ENCODE results near the gene PRSS38.

The PRSS38 gene

GRCh38 chr1:227786673-227787512 is 28.6 kb upstream of the PRSS38 start:
- Histone ChIP-seq H2BK120ac (ENCODE audit: low read depth, low read length) (no peak overlapping the region), H3K4me3 (ENCODE audit: low read length in 2 of 2) (peak overlapping the region; percentile 43 to 76), H4K8ac (ENCODE audit: low read depth, low read length) (no peak overlapping the region), H2AFZ (ENCODE audit: low read length) (peak overlapping the region; percentile 86), H3K27ac (replicated peaks; ENCODE audit: low read length) (no peak overlapping the region), H3K4me2 (ENCODE audit: insufficient read depth, low read length, poor library complexity, severe bottlenecking) (peak overlapping the region; percentile 72), H3K9ac (ENCODE audit: low read depth, low read length, poor library complexity) (peak overlapping the region; percentile 91), H2BK12ac (ENCODE audit: low read length) (no peak overlapping the region), H2BK5ac (ENCODE audit: low read length) (peak overlapping the region; percentile 22), H3K79me1 (ENCODE audit: low read depth, low read length) (no peaks in the 10 kb centered on the region), H3K27me3 (ENCODE audit: control insufficient read depth in 3 of 3, insufficient read depth in 3 of 3, low read depth in 1 of 3, low read length in 3 of 3) (peaks cover 5 to 50% (median 37%) of the 10 kb centered on the region in 3 experiments), H4K91ac (ENCODE audit: low read depth, low read length, poor library complexity) (no peak overlapping the region), H3K14ac (ENCODE audit: low read length) (peak overlapping the region; percentile 97), H2BK15ac (ENCODE audit: low read length) (peak overlapping the region; percentile 85), H3K4me1 (ENCODE audit: control insufficient read depth in 2 of 2, insufficient read depth in 1 of 2, low read depth in 1 of 2, low read length in 2 of 2) (peaks cover 8 to 12% of the 10 kb centered on the region in 2 donors), H3K4ac (ENCODE audit: low read length) (peak overlapping the region; percentile 8), H3K9me3 (replicated peaks in 1 of 2; ENCODE audit: control insufficient read depth in 2 of 2, insufficient read depth in 1 of 2, low read depth in 1 of 2, low read length in 2 of 2) (peaks cover 0 to 2% of the 10 kb centered on the region in 2 donors), H2AK5ac (ENCODE audit: low read depth, low read length) (no peak overlapping the region), H3K23ac (ENCODE audit: low read depth, low read length, poor library complexity) (peak overlapping the region; percentile 6), H3K18ac (ENCODE audit: low read length) (peak overlapping the region; percentile 93), H3K36me3 (replicated peaks in 1 of 2; ENCODE audit: control insufficient read depth in 2 of 2, insufficient read depth in 2 of 2, low read length in 2 of 2) (peaks cover 5 to 8% of the 10 kb centered on the region in 2 donors)
- no CpG with 5 or more reads among the region's 45 CpGs for WGBS, 2 donors (ENCODE audit: extremely low coverage in 2 of 2, insufficient read length in 2 of 2, insufficient replicate concordance in 1 of 2)
- no peak for DNase-seq (ENCODE audit: low spot score)

DNA sequence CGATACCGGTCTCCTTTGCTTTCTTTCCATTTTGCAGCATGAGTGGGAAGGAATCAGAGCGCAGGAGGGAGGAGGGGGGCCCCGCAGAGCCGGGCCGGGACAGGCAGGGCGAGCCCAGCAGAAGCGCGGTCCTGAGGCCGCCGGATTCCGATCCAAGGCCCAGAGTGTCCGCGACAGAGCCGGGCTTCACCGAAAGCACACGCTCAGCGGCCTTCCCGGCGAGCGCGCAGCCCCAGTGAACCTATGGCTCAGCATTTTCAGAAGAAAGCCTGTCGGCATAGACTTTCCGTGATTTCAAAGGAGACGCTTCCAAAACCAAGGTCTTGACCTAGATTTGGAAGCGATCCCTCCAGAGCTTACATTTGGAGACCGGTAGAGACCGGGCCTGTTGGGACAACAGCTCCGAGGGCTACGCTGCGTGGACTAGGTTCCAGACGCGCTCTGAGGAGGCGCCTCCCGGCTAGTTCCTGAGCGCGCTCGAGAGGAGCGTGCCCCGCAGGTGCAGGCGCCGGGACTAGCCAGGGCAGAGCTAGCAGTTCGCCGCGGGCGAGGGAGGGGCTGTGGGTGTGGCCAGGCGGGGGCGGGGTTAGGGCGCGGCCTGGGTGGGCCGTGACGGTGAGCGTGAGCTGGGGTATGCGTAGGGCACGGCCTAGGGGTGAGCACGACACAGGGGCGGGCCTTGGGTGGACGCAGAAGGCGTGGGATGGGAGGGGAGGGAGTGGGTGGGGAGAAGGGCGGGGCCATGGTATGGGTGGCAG is 27.8 kb upstream of the PRSS38 start:
- Histone ChIP-seq H3K14ac (ENCODE audit: low read length) (no peak overlapping the region), H2BK120ac (ENCODE audit: low read depth, low read length) (no peak overlapping the region), H3K4ac (ENCODE audit: low read length) (no peak overlapping the region), H3K9ac (ENCODE audit: low read depth, low read length, poor library complexity) (peak overlapping the region; percentile 7), H3K27ac (replicated peaks; ENCODE audit: low read length) (no peak overlapping the region), H4K91ac (ENCODE audit: low read depth, low read length, poor library complexity) (no peak overlapping the region), H3K4me2 (ENCODE audit: insufficient read depth, low read length, poor library complexity, severe bottlenecking) (peak overlapping the region; percentile 92), H2AK5ac (ENCODE audit: low read depth, low read length) (no peak overlapping the region), H2BK15ac (ENCODE audit: low read length) (no peak overlapping the region), H3K9me3 (replicated peaks in 1 of 2; ENCODE audit: control insufficient read depth in 2 of 2, insufficient read depth in 1 of 2, low read depth in 1 of 2, low read length in 2 of 2) (no peaks in the 10 kb centered on the region), H2BK5ac (ENCODE audit: low read length) (peak overlapping the region; percentile 22), H3K36me3 (replicated peaks in 1 of 2; ENCODE audit: control insufficient read depth in 2 of 2, insufficient read depth in 2 of 2, low read length in 2 of 2) (no peaks in the 10 kb centered on the region), H3K79me1 (ENCODE audit: low read depth, low read length) (no peaks in the 10 kb centered on the region), H3K4me1 (ENCODE audit: control insufficient read depth in 2 of 2, insufficient read depth in 1 of 2, low read depth in 1 of 2, low read length in 2 of 2) (peaks cover 8 to 12% of the 10 kb centered on the region in 2 donors), H3K23ac (ENCODE audit: low read depth, low read length, poor library complexity) (peak overlapping the region; percentile 6), H2AFZ (ENCODE audit: low read length) (peak overlapping the region; percentile 86), H3K4me3 (ENCODE audit: low read length in 2 of 2) (peak overlapping the region; percentile 43 to 76), H3K18ac (ENCODE audit: low read length) (peak overlapping the region; percentile 92), H2BK12ac (ENCODE audit: low read length) (no peak overlapping the region), H3K27me3 (ENCODE audit: control insufficient read depth in 3 of 3, insufficient read depth in 3 of 3, low read depth in 1 of 3, low read length in 3 of 3) (peaks cover 5 to 55% (median 37%) of the 10 kb centered on the region in 3 experiments), H4K8ac (ENCODE audit: low read depth, low read length) (no peak overlapping the region)
- peak; percentile 91 for DNase-seq (ENCODE audit: low spot score)
- no CpG with 5 or more reads among the region's 60 CpGs for WGBS, 2 donors (ENCODE audit: extremely low coverage in 2 of 2, insufficient read length in 2 of 2, insufficient replicate concordance in 1 of 2)

DNA sequence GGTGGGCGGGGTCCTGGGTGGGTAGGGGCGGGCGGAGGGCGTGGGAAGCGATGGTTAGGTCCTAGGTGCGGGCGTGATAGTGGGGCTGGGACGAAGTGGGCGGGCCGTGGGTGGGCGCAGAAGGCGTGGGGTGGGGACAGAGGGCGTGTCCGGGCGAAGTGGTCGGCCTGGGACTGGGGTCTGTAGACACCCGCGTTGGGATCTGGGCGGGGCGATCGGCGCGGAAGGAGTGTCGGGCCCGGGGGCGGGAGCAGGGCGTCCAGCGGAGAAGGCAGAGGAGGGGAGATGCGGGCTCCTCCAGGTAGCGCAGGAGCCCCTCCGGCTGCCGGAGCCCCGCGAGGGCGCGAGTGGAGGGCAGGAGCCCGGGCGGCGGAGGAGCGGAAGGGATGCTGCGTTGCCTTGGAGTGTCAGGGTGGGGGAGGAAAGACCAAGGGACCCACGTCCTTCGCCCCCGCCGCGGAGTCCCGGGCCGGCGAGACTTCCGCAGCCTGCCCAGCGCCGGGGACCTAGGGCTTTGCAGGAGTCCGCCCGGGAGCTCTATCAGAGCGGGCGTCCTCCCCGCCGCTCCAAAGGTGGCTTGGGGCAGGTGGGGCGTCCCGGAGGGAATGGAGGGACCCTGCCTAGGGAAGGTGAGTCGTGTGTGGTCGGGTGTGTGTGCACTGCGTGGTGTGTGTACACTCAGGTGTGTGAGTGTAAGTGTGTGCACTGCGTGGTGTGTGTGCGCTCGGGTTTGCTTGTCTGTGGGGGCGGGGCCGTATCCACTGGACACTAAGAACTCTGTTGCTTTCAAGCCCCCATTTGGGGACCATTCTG is 27.0 kb upstream of the PRSS38 start:
- Histone ChIP-seq H2AFZ (ENCODE audit: low read length) (peak overlapping the region; percentile 89), H2BK15ac (ENCODE audit: low read length) (peak overlapping the region; percentile 35), H3K14ac (ENCODE audit: low read length) (peak overlapping the region; percentile 97), H3K27me3 (ENCODE audit: control insufficient read depth in 3 of 3, insufficient read depth in 3 of 3, low read depth in 1 of 3, low read length in 3 of 3) (peaks cover 5 to 55% (median 37%) of the 10 kb centered on the region in 3 experiments), H2BK12ac (ENCODE audit: low read length) (peak overlapping the region; percentile 48), H3K9me3 (replicated peaks in 1 of 2; ENCODE audit: control insufficient read depth in 2 of 2, insufficient read depth in 1 of 2, low read depth in 1 of 2, low read length in 2 of 2) (no peaks in the 10 kb centered on the region), H2AK5ac (ENCODE audit: low read depth, low read length) (peak overlapping the region; percentile 51), H3K27ac (replicated peaks; ENCODE audit: low read length) (no peak overlapping the region), H3K36me3 (replicated peaks in 1 of 2; ENCODE audit: control insufficient read depth in 2 of 2, insufficient read depth in 2 of 2, low read length in 2 of 2) (no peaks in the 10 kb centered on the region), H3K4me2 (ENCODE audit: insufficient read depth, low read length, poor library complexity, severe bottlenecking) (peak overlapping the region; percentile 92), H3K4ac (ENCODE audit: low read length) (no peak overlapping the region), H3K79me1 (ENCODE audit: low read depth, low read length) (no peaks in the 10 kb centered on the region), H4K8ac (ENCODE audit: low read depth, low read length) (no peak overlapping the region), H3K18ac (ENCODE audit: low read length) (peak overlapping the region; percentile 91), H3K4me1 (ENCODE audit: control insufficient read depth in 2 of 2, insufficient read depth in 1 of 2, low read depth in 1 of 2, low read length in 2 of 2) (peaks cover 12 to 19% of the 10 kb centered on the region in 2 donors), H3K23ac (ENCODE audit: low read depth, low read length, poor library complexity) (peak overlapping the region; percentile 98), H3K4me3 (ENCODE audit: low read length in 2 of 2) (peak overlapping the region; percentile 43 to 83), H2BK120ac (ENCODE audit: low read depth, low read length) (no peak overlapping the region), H2BK5ac (ENCODE audit: low read length) (no peak overlapping the region), H3K9ac (ENCODE audit: low read depth, low read length, poor library complexity) (peak overlapping the region; percentile 82), H4K91ac (ENCODE audit: low read depth, low read length, poor library complexity) (no peak overlapping the region)
- no CpG with 5 or more reads among the region's 68 CpGs for WGBS, 2 donors (ENCODE audit: extremely low coverage in 2 of 2, insufficient read length in 2 of 2, insufficient replicate concordance in 1 of 2)
- peak; percentile 78 for DNase-seq (ENCODE audit: low spot score)

Measured in neuronal stem cell (in vitro differentiated cells).